Measurements from ENCODE around the gene AMOTL1. TPM values are rescaled to one million over a fixed set of nuclear protein-coding genes. Genes with fewer than 3 reads are reported as not detected.

The AMOTL1 gene
- total RNA-seq, 4 donors from 2014 or later = 2.5 to 19.0 (median 7.2) TPM

- no peaks in the 10 kb centered on the region for H3K9me3 ChIP-seq
- TF ChIP-seq POLR2A (IDR thresholded peaks at IDR 0.05) (no peak), CTCF (IDR thresholded peaks at IDR 0.05) (no peak)
- no peak overlapping the region for H3K27ac ChIP-seq
- H3K36me3 ChIP-seq = no peaks in the 10 kb centered on the region
- H3K27me3 ChIP-seq = no peaks in the 10 kb centered on the region
- H3K4me1 ChIP-seq = peaks cover 0 to under 1% (median 0%) of the 10 kb centered on the region in 4 donors
- H3K4me3 ChIP-seq = no peak overlapping the region
- no peak for DNase-seq
Measured at GRCh38 chr11:94762995-94763394, 5.2 kb upstream of the AMOTL1 start.

DNA sequence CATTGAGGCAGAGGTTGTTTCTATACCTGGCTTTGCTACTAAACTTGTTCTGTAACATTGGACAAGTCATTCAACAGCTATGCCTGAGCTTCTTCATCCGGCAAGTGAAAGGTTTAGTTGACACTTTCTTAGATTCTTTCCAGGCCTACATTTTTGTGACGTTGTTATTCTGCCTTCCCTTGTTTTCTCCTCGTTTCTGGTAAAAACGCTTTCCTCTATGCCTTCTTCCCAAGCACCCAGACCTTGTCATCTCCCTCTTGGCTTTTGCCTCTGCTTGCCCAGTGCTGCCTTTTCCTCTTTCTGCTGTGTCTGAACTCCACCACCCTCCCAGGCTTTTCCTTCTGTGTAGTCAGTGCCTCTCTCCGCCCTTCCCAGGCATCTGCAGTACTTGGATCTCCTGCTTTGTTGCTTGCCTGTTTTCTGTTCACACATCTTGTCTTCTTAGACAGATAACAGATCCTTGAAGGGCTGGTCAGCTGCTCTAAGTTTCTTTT, 1.4 kb upstream of the AMOTL1 start:
- Histone ChIP-seq H3K4me1 (peaks cover 0 to 9% (median 4%) of the 10 kb centered on the region in 4 donors), H3K27ac (peak overlapping the region in 1 of 4 donors; percentile 93), H3K9me3 (no peaks in the 10 kb centered on the region), H3K4me3 (no peak overlapping the region), H3K27me3 (no peaks in the 10 kb centered on the region), H3K36me3 (no peaks in the 10 kb centered on the region)
- TF ChIP-seq CTCF (IDR thresholded peaks at IDR 0.05) (no peak), POLR2A (IDR thresholded peaks at IDR 0.05) (no peak)
- no peak for DNase-seq

GRCh38 chr11:94767291-94767690, 865 bp upstream of the AMOTL1 start:
- Histone ChIP-seq H3K27ac (peak overlapping the region; percentile 71 to 93 (median 82)), H3K9me3 (no peaks in the 10 kb centered on the region), H3K36me3 (no peaks in the 10 kb centered on the region), H3K4me1 (peaks cover 0 to 9% (median 4%) of the 10 kb centered on the region in 4 donors), H3K4me3 (peak overlapping the region in 1 of 4 donors; percentile 70), H3K27me3 (no peaks in the 10 kb centered on the region)
- no peak for DNase-seq
- TF ChIP-seq CTCF (IDR thresholded peaks at IDR 0.05) = no peak
- TF ChIP-seq POLR2A (IDR thresholded peaks at IDR 0.05) = no peak

DNA sequence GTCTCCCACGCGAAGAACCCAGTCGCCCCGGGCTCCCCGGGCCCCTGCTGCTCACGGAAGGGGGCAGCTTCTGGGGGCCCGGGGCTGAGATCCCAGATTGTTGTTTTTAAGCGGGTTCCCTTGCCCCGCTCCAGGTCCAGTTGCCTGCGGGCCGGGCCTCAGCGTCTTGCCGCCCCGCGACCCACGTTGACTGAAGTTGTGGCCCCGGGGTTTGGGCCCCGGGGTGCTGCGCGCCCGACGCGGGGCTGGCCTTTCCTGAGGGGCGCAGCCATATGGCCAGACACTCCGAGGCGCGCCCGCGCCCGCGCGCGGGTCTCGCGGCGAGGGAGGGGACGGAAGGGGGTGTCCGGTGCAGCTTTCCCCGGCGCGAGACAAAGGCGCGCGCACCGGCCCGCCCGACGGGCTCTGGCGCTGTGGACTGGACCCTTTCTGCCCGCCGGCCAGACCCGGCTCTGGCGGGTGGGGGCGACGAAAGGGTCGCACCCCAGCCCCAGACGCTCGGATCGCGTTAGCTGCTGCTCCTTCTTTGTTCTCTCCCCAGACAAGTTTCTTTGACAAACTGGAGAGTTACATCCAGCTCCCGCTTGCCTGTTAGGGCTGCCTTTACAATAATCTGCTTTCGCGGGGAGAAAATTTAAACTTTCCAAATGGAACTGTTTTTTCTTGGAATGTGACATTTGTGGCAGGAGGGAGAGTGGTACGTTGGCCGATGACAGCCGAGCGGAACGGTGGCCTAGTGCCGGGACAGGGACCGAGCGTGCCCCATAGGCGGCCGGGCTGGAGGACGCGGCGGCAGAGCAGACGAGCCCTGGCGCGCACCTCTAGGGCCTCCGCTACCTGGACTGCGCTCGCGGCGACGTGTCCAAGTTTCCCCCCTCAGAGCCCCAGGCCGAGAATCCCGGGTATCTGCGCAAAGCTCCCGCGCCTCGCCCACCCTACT, 716 bp downstream of the AMOTL1 start:
- Histone ChIP-seq H3K27ac (peak overlapping the region; percentile 71 to 93 (median 82)), H3K36me3 (no peaks in the 10 kb centered on the region), H3K4me1 (peaks cover 0 to 9% (median 4%) of the 10 kb centered on the region in 4 donors), H3K9me3 (no peaks in the 10 kb centered on the region), H3K27me3 (no peaks in the 10 kb centered on the region), H3K4me3 (peak overlapping the region; percentile 48 to 70 (median 58))
- no peak for TF ChIP-seq POLR2A (IDR thresholded peaks at IDR 0.05)
- no peak for DNase-seq

- peaks cover 0 to 9% (median 4%) of the 10 kb centered on the region in 4 donors for H3K4me1 ChIP-seq
Measured at GRCh38 chr11:94769880-94770279, 1.7 kb downstream of the AMOTL1 start.

More at GRCh38 chr11:94769880-94770279, 1.7 kb downstream of the AMOTL1 start:
- Histone ChIP-seq H3K9me3 (no peaks in the 10 kb centered on the region), H3K4me3 (peak overlapping the region; percentile 48 to 70 (median 58)), H3K36me3 (no peaks in the 10 kb centered on the region), H3K27ac (peak overlapping the region in 1 of 4 donors; percentile 93), H3K27me3 (no peaks in the 10 kb centered on the region)
- no peak for DNase-seq
- TF ChIP-seq POLR2A (IDR thresholded peaks at IDR 0.05) (no peak), CTCF (IDR thresholded peaks at IDR 0.05) (no peak)
